SH-SY5Y (cell line): ENCODE measurements around the gene RAG2.
A peak's percentile ranks its signal among the peaks of the same experiment; 100 is the strongest.

ENCODE experiments used
- GATA2 ChIP-seq: IDR thresholded peaks from 2 replicates; pipeline ENCODE4 v1.6.1; 2011; ENCODE audit warnings: mild to moderate bottlenecking, low read depth, low read length
- GATA3 ChIP-seq: IDR thresholded peaks from 2 replicates; pipeline ENCODE4 v1.6.1; 2011; ENCODE audit warnings: low read depth, mild to moderate bottlenecking, low read length, moderate library complexity

RAG2 gene

DNA sequence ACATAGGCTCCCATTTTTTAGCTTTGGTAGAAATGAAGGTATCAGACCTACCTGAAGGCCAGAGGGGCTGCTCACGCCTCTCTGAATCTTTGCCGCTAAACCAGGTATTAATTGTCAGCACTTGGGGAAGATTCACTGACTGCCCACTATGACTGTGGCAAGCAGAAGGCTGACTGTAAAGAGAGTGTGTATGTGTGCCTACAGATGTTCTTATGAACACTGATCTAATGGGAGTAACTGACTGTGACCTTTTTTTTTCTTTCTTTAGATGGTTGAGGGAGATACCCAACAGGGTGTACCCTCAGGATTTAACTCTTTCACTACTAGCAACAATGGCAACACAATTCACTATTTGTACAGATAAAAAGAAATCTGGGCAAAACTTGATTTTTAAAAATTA, at the start of gene RAG2:
TSS of gene RAG2 (minus strand) at position 186 of the 400 bp plus-strand sequence. CDS start 4,068 bp downstream, outside the sequence.
- TF ChIP-seq GATA3: no peak
- no peak for TF ChIP-seq GATA2

DNA sequence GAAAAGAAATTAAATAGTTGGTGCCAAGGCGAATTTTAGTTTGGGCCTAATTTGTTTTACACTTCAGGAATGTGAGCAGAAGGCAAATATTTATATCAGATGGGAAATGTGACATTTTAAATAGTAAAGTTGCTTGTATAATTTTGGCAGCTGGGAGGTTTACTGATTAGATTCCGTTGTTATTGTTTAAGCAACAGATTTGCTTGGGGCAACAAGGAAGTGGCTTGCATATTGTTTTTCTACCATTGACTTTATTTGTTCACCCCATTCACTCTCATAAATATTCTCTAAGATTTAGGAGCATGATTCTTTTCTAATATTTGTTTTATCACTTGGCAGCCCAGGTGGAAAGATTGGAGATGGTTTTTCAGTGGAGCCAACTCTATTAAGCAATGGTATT, 40.5 kb upstream of the RAG2 start:
- TF ChIP-seq GATA3: no peak
- TF ChIP-seq GATA2: no peak

DNA sequence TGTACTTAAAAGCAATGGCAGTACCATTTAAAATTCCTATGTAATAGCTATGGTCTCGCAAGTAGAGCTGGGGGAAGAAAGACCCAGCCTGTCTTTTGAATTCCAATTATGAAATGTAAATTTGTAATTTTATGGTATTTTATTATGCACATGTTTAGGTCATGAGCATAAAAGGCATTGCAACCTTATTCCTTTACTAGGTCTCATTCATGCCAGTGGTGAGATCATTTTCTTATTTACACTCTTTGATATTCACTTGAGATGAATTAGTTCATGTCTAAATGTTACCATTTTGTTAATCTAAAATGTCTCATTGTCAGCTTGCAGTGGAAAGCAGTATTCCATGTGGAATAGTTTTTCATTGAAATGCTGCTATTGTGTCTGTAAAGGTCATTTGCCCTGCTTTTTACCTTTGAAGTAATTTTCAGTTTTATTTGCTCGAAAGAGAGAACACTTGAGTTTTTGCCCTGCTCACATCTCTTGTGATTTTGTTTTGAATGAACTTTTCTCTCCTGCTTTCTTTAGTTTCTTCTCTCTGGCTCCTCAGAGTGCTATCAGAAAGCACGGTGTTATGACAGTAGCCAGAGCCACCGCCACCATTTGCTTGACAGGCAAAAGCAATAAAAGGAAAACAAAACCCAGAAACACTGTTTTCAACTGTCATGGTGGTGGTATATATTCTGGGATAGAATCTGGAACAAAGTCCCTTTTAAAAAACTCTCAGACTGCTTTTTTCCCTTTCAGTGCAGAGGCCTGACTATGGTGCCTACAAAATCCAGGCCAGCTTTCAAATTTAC, 37.2 kb upstream of the RAG2 start:
- TF ChIP-seq GATA2 (no peak), GATA3 (no peak)

DNA sequence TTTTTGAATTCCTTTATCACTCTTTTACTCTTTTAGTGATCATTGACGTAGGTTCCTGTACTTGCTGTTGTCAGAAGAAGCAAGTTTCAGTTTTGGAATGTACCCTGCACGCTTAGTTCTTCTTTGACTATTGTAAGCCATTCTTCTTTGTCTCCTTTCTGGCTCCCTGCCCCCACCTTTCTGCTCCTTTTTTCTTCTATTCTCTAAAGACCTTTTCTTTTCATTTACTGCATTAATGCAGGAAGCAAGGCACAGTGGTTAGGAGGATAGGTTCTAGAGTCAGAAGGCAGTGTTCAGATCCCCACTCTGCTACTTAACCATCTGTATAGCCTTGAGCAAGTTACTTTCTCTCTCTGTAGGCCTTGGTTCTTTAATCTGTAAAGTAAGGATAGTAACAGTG, 33.7 kb upstream of the RAG2 start:
- TF ChIP-seq GATA2 (no peak), GATA3 (no peak)

DNA sequence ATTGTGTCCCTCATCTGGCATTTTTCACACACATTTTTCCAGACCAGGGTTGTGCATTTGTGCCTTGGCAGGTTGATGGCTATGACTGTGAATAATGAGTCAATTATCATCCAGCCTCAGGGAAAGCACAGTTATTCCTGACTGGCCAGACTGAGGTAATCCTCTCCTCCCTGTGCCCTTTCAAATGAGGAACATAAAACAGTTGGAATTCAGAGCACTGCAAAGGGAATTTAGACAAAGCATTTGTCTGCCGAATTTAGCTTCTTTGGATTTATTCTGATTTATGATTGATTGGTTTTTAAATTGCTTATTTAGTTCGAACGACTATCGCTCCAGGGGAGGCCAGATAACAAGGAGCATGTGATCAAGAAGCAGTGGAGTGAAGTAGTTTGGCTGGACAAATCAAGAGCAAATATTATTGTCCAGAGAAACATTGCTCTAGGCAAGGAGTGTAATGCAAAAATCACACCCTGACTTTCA, 30.8 kb upstream of the RAG2 start:
- TF ChIP-seq GATA2 (peak; percentile 62), GATA3 (0 out of 2 replicates have a peak, but pooled peaks have one; percentile 13)

- TF ChIP-seq GATA3: no peak
Measured at GRCh38 chr11:36628141-36628540, 30.1 kb upstream of the RAG2 start.

DNA sequence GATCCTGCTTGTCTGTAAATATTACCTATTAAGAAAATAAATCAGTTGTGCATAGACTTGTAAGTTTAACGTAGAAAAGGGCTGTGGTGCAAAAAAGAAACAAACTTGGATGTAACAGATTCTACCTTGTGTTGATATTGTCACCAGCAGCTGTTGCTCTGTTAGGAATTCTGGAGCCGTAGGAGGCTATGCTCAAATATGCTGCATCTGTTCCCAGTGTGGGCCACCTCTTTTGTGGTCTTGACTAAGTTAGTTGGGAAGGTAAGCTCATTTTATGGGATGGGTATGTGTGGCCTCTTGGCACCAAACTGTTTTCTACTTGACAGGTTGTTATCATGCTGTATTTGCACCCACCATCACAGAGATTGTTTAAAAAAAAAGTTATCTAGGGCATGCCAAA, 29.4 kb upstream of the RAG2 start:
- TF ChIP-seq GATA3: no peak
- no peak for TF ChIP-seq GATA2

DNA sequence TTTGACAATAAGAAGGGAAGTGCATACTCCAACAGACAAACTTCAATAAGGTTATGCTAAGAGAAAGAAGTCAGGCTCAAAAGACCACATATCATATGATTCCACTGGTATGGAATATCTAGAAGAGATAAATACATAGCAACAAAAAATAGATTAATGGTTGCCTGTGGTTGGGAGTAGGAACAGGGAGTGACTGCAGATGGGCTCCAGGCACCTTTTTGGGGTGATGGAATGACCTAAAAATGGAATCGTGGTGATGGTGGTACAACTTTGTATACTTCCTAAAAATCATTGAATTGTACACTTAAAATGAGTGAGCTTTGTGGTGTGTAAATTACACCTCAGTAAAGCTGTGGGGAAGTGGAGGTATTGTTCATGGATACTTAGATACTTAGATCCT, 29.0 kb upstream of the RAG2 start:
- TF ChIP-seq GATA3 (no peak), GATA2 (no peak)

DNA sequence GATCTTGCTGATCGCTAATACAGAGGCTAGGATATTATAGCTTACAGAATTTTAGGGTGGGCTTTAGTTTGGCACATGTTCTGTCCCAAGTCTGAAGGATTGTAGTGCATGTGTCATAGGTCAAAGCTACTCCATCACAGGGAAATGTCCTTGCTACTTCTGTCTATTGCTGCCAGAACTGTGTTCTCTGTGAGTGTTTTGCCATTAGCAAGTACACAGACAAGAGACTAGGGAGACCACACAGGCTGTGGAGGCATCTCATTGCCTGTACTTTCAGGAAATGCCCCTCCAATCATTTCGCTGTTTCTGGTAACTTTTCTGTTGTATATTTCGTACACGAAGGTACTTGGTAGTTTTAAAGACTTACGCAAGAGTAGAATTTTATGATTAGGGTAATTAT, 25.5 kb upstream of the RAG2 start:
- TF ChIP-seq GATA3 (no peak), GATA2 (no peak)

DNA sequence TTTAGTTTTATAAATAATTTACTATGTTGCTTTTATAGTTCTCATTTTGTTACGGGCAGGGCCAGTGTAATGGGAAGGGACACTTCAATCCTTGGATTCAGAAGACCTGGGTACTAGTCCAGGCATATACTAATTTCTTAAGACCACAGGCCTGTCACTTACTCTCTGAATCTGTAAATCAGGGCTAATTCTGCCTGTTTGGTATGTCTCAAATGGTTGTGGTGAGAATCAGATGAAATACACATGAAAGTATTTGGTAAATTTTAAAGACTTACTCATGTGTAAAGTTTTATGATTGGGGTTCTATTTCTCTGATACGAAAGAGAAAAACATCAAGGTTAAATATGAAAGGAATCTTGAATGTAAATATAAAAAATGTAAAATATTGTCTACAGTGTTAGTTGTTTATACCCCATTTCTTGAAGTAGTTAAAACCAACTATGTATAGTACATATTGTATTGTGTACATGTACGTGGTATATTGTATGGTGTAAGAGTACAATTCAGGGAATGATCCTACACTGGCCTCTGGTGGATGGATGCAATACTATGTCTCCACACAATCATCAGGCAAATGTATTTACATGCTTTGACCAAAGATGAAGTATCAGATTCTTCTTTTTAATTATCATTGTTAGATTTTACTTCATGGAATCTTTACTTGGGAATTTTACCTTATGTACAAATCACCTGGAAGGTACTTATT, 24.5 kb upstream of the RAG2 start:
- TF ChIP-seq GATA3 (no peak), GATA2 (no peak)

- TF ChIP-seq GATA2: no peak
- TF ChIP-seq GATA3: no peak
Measured at GRCh38 chr11:36620246-36620645, 22.2 kb upstream of the RAG2 start.

- peak; percentile 90 for TF ChIP-seq GATA2
- TF ChIP-seq GATA3: peak; percentile 13; the same call in 1 of the 2 replicates
Measured at GRCh38 chr11:36619502-36619901, 21.5 kb upstream of the RAG2 start.

DNA sequence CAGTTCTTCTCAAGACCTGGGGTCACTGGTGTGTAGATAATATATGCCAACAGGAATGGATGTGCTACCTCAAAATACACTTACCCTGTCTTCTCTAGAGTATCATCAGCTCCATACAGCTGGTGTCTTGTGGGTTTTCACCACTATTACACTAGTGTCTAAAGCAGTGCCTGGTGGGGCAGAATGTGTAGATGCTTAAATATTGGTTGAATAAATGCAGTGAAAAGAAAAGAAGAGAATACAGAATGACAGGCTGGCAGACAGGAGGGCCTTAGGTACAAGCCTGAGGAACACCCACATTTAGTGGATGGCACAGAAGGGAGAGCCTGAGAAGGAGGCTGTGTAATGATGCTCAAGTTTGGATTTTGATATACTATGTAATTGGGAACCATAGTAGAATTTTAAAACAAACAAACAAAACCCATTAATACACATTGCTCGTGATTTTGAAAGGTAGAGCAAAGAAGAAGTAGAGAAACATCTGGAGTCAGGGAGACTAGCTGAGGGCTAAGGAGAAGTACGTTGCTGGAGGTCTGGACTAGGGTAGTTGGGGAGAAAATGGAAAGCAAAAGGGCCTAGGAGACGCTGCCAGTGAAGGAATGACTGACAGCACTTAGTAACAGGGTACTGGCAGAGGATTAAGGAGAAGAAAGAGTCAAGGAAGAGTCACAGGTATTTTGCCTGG, 20.5 kb upstream of the RAG2 start:
- TF ChIP-seq GATA3 (no peak), GATA2 (no peak)
